ENCODE measurements around the gene BMPR1A.
A peak's percentile ranks its signal among the peaks of the same experiment; 100 is the strongest.
"Not testable (repeated sequence)": the region's sequence is repeated elsewhere in the genome, so short reads cannot be mapped to it uniquely, and the experiment has no call there.

BMPR1A gene

DNA sequence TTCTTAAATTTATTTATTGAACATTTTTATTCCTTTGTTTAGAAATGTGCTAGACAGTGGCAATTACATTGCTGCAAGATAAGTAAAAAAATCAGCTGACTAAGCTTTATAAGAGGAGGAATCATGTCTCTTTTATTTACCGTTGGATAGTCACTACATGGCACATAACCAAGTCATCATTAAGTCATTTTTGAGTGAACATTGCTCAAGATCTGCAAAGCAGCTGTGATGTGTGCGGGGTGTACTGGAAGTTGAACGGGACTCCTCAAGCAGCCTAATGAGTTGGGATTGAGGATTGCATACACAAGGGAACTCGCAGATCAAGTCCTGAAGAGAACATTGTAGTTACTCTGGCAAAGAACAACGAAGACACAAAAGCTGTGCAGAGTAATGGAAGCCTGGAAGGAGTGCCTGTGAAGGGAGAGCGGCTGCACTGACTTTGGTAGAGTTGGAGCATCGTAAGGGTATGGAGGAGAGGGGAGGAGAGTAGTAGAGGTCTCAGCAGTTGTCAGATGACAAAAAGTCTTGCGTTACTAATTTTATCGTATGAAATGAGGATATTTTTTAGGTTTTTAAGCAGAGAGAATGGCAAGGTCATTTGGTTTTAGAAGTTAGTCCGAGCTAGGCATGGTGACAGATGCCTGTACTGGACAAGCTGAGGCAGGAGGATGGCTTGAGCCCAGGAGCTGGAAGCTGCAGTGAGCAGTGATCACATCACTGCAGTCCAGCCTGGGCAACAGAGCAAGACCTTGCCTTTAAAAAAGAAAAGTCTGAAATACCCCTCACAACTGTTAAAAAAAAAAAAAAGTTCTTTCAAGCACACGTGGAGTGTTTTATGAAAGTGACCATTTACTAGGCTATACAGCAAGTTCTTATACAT lies 95.1 kb downstream of the BMPR1A start:
- DNase-seq, result no peak

DNA sequence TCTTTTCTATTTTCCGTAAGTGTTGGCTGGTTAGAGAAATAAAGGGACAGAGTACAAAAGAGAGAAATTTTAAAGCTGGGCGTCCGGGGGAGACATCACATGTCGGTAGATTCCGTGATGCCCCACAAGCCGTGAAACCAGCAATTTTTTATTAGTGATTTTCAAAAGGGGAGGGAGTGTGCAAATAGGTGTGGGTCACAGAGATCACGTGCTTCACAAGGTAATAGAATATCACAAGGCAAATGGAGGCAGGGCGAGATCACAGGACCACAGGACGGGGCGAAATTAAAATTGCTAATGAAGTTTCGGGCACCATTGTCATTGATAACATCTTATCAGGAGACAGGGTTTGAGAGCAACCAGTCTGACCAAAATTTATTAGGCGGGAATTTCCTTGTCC lies 97.2 kb downstream of the BMPR1A start:
- DNase-seq, result not testable (repeated sequence)

- no peak for DNase-seq
Observed at GRCh38 chr10:86855513-86855912, 99.1 kb downstream of the BMPR1A start.

DNA sequence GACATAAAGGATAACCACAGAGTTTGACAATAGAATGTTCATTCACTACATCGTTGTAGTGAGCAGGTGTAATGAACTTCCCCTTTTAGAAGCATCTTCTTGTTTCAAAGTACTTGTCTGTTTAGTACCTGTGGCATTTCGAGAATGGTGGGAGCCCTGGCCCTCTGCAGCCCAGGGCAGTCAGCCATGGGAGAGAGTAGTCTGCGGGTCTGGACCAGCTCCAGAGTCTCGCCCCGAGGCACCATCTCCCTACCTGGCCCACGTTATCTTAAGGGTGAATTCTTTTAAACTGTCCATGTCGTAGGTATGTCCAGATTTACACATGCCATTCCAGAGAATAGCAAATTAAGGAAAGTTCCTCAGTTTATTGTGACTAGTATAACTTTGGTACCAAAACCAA lies 99.7 kb downstream of the BMPR1A start:
- DNase-seq, result no peak

- no peak for DNase-seq
Observed at GRCh38 chr10:86857128-86857721, 100.8 kb downstream of the BMPR1A start.

- DNase-seq, result no peak
Observed at GRCh38 chr10:86858011-86858410, 101.6 kb downstream of the BMPR1A start.

- no peak for DNase-seq
Observed at GRCh38 chr10:86861351-86861750, 104.9 kb downstream of the BMPR1A start.

- no peak for DNase-seq
Observed at GRCh38 chr10:86862373-86862772, 106.0 kb downstream of the BMPR1A start.

GRCh38 chr10:86862786-86863483 lies 106.5 kb downstream of the BMPR1A start:
- no peak for DNase-seq

DNA sequence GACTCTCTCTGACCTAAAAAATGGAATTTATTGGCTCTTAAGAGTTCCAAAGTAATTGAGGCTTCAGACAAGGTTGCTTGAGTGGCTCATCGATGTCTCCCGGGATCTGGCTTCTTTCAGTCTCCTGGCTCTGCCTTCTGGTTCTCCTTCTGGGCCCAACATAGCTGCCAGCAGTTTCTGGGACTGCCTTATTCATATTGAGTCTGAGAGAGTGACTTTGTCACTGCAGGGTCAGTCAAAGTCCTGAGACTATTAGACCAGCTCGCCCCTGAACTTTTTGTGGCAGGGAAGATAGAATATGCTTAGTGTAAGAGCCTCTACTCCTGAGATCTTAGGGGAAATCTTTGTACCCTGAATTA lies 107.0 kb downstream of the BMPR1A start:
- no peak for DNase-seq

- not testable (repeated sequence) for DNase-seq
Observed at GRCh38 chr10:86865011-86865811, 108.8 kb downstream of the BMPR1A start.

DNA sequence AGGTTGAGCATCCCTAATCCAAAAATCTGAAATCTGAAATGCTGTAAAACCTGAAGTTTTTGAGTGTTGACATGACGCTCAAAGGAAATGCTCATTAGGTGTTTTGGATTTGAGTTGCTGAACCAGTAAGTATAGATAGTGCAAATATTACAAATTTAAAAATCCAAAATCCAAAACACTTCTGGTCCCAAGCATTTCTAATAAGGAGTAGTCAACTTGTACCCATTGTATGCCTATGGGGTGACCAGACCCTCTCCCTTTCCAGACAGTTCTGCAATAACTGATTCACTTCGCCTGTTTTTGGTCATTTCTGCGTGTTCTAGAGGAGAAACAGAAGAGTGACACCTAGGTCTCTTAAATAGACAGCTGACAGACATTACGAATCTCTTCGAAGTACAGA lies 110.7 kb downstream of the BMPR1A start:
- no peak for DNase-seq

DNA sequence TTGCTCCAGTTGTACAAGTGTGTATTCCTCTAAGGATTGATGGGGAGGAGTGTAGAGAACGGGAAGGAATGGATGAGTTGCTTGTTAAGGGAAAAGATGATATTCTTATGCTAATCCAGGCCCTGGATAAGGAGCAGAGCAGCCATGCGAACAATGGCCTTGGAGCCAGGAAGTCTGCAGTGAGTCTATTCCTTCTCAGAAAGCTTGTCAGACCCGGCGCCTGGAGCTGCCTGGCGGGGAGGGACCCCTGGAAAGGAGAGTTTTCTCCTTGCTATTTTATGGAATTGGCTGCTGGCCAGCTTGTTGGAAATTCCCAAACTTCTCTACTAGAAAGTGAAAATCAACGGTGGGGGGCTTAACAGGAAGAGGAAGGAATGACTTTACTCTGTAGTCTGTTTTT lies 111.9 kb downstream of the BMPR1A start:
- DNase-seq, result no peak

GRCh38 chr10:86870679-86871078 lies 114.3 kb downstream of the BMPR1A start:
- DNase-seq, result no peak

- no peak for DNase-seq
Observed at GRCh38 chr10:86871563-86872183, 115.3 kb downstream of the BMPR1A start.

DNA sequence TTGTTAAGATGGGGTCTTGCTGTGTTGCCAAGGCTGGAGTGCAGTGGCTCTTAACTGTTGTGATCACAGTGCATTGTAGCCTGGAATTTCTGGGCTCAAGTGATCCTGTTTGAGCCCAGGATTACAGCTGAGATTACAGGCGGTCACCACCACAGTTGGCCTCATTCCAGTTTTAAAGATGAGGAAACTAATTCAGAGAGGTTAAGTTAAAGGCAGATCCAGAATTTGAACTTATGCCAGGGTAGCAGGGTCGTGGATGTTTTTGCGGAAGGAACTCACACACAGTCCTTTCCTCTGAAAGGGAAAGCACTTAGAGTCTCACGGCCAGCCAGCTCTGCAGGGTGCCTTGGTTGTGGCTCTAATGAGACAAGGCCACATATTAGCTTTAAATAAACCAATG lies 116.3 kb downstream of the BMPR1A start:
- no peak for DNase-seq

DNA sequence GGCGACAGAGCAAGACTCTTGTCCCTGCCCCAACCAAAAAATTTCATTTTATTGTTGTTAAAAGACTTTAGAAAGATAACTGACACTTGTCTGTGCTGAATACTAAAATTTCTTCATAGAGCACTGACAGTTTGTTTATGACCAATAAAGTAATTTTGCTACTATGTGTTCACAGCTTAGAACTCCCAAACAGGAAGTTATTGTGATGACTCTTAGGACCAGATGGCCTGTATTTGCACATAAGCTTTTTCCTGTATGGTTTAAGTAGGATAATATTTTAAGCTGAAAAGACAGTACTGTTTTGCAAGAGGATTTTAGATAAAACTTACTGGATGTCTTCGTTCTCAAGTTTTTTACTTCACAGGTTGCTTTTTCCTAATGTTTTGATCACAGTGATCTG lies 120.3 kb downstream of the BMPR1A start:
- peak in 1 of 5 experiments; percentile 16 for DNase-seq

GRCh38 chr10:86878983-86879713 lies 122.7 kb downstream of the BMPR1A start:
- DNase-seq, result peak in 1 of 5 experiments; percentile 29

GRCh38 chr10:86880971-86881370 lies 124.6 kb downstream of the BMPR1A start:
- no peak for DNase-seq

GRCh38 chr10:86888585-86889381 lies 132.4 kb downstream of the BMPR1A start:
- peak in 1 of 5 experiments; percentile 85 for DNase-seq

DNA sequence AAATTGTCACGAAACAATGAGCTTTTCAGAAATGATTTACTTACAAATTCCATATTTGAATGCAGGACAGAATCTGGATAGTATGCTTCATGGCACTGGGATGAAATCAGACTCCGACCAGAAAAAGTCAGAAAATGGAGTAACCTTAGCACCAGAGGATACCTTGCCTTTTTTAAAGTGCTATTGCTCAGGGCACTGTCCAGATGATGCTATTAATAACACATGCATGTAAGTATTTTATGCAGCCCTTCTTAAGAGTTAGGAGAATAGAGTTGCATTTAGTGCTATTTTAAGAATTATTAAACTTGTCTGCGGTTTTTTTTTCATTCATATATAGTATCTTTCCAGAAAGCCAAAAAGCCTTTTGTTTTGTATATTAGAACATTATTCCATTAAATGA lies 133.6 kb downstream of the BMPR1A start:
- no peak for DNase-seq
